Hepatocyte (in vitro differentiated cells): ENCODE measurements around the gene ORM2. TPM values are rescaled to one million over a fixed set of nuclear protein-coding genes. Genes with fewer than 3 reads are reported as not detected.

Source experiments
- DNase-seq: peaks from one replicate; pipeline ENCODE4 v3.0.0-alpha.2; 2016; ENCODE audit warnings: low spot score
- H2AFZ ChIP-seq: fragments of 200-600 bp; sonication (generic); 2 replicates; pipeline ENCODE4 v1.6.0; 2016; ENCODE audit warnings: antibody characterized with exemption, mild to moderate bottlenecking
- H3K27ac ChIP-seq: fragments of 200-600 bp; sonication (generic); 2 replicates; pipeline ENCODE4 v1.5.1; 2016; ENCODE audit warnings: mild to moderate bottlenecking
- H3K27me3 ChIP-seq: fragments of 200-600 bp; sonication (generic); 2 replicates; pipeline ENCODE4 v1.6.1; 2016
- H3K36me3 ChIP-seq: fragments of 200-600 bp; sonication (generic); replicated peaks from 2 replicates; pipeline ENCODE4 v1.5.1; 2016; ENCODE audit warnings: low read depth; ENCODE audit not compliant: insufficient read depth
- H3K4me1 ChIP-seq: fragments of 200-600 bp; sonication (generic); 2 replicates; pipeline ENCODE4 v1.5.1; 2016; ENCODE audit warnings: mild to moderate bottlenecking, moderate library complexity; ENCODE audit not compliant: insufficient read depth
- H3K4me2 ChIP-seq: fragments of 200-600 bp; sonication (generic); 2 replicates; pipeline ENCODE4 v1.6.0; 2016
- H3K4me3 ChIP-seq: fragments of 200-600 bp; sonication (generic); 2 replicates; pipeline ENCODE4 v1.5.1; 2016; ENCODE audit warnings: mild to moderate bottlenecking
- H3K79me2 ChIP-seq: fragments of 200-600 bp; sonication (generic); 2 replicates; pipeline ENCODE4 v1.6.0; 2017; ENCODE audit warnings: mild to moderate bottlenecking
- H3K9me2 ChIP-seq: fragments of 200-600 bp; sonication (generic); replicated peaks from 2 replicates; pipeline ENCODE4 v1.6.0; 2017; ENCODE audit warnings: mild to moderate bottlenecking; ENCODE audit not compliant: insufficient read depth
- H3K9me3 ChIP-seq: fragments of 200-600 bp; sonication (generic); 2 replicates; pipeline ENCODE4 v1.5.1; 2016; ENCODE audit warnings: low read depth, mild to moderate bottlenecking
- H4K20me1 ChIP-seq: fragments of 200-600 bp; sonication (generic); 2 replicates; pipeline ENCODE4 v1.6.0; 2016; ENCODE audit warnings: mild to moderate bottlenecking; ENCODE audit not compliant: insufficient read depth, poor library complexity, severe bottlenecking
- EZH2 ChIP-seq: fragments of 200-600 bp; sonication (generic); IDR thresholded peaks from 2 replicates; pipeline ENCODE4 v1.6.1; 2016; ENCODE audit warnings: antibody characterized with exemption, mild to moderate bottlenecking, borderline replicate concordance
- EZH2phosphoT487 ChIP-seq: fragments of 200-600 bp; sonication (generic); IDR thresholded peaks from one replicate; pipeline ENCODE4 v1.6.1; 2018; ENCODE audit warnings: antibody characterized with exemption, mild to moderate bottlenecking, low read depth, moderate library complexity; ENCODE audit not compliant: unreplicated experiment, severe bottlenecking
- WGBS: methylation state at CpG from one replicate; pipeline ENCODE4 v1.1.6; 2016; ENCODE audit warnings: low lambda C conversion rate; ENCODE audit errors: missing lambda C conversion rate; 5-methylcytosine and 5-hydroxymethylcytosine counted together
- polyA plus RNA-seq: library from polyadenylated mRNA; unstranded; fragments of >200 nt; fragmentation: Nextera tagmentation; extraction: Ambion mirVana; gene quantifications from 2 replicates; pipeline ENCODE4 v1.2.1, GENCODE V29; 2016
- total RNA-seq: library from RNA; depleted of rRNA; stranded (reverse); fragments of >200 nt; gene quantifications from 2 replicates; pipeline ENCODE4 v1.2.3, GENCODE V29; 2014
- TF ChIP-seq, protein P1 (sequence below): fragments of 200-600 bp; sonication (generic); IDR thresholded peaks from 2 replicates; pipeline ENCODE4 v1.5.1; 2016; ENCODE audit warnings: antibody characterized with exemption, mild to moderate bottlenecking; ENCODE audit not compliant: poor library complexity

ORM2 gene
- total and polyA plus RNA-seq, 2 experiments from 2014 or later, result 52.0 to 136 TPM

DNA sequence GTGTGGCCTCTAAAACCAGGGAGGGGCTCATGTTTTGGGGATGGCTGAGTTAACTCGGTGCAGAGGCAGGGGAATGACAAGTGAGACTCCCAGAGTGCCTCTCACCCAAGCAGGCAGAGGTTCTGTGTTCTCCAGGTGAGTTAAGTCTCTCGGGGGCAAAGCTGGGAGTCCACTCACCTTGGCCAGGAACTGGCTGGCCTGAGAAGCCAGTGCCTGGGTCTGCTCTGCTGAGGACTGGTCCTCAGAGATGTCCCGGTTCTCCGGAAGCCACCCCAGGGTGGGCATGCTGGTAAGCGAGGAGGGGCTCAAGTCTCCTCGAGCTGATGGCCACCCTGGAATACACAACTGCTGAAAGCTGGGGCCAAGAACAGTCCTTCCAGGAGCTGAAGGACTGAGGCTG lies 37.7 kb downstream of the ORM2 start:
- H3K4me1 ChIP-seq, result peaks cover 37% of the 10 kb centered on the region
- H4K20me1 ChIP-seq, result no peaks in the 10 kb centered on the region
- WGBS, result 94% methylated on average over 6 of the region's 6 CpGs
- no peaks in the 10 kb centered on the region for H3K79me2 ChIP-seq
- no peak overlapping the region for H2AFZ ChIP-seq
- H3K27me3 ChIP-seq, result no peaks in the 10 kb centered on the region
- peaks cover 3% of the 10 kb centered on the region for H3K36me3 ChIP-seq
- no peak for DNase-seq
- no peak for TF ChIP-seq EZH2
- TF ChIP-seq EZH2phosphoT487, result no peak
- TF ChIP-seq, protein P1, sequence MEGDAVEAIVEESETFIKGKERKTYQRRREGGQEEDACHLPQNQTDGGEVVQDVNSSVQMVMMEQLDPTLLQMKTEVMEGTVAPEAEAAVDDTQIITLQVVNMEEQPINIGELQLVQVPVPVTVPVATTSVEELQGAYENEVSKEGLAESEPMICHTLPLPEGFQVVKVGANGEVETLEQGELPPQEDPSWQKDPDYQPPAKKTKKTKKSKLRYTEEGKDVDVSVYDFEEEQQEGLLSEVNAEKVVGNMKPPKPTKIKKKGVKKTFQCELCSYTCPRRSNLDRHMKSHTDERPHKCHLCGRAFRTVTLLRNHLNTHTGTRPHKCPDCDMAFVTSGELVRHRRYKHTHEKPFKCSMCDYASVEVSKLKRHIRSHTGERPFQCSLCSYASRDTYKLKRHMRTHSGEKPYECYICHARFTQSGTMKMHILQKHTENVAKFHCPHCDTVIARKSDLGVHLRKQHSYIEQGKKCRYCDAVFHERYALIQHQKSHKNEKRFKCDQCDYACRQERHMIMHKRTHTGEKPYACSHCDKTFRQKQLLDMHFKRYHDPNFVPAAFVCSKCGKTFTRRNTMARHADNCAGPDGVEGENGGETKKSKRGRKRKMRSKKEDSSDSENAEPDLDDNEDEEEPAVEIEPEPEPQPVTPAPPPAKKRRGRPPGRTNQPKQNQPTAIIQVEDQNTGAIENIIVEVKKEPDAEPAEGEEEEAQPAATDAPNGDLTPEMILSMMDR, result no peak
- H3K4me2 ChIP-seq, result no peak overlapping the region
- H3K4me3 ChIP-seq, result no peak overlapping the region
- H3K9me2 ChIP-seq, result no peaks in the 10 kb centered on the region
- H3K27ac ChIP-seq, result peak overlapping the region; percentile 83
- no peaks in the 10 kb centered on the region for H3K9me3 ChIP-seq

GRCh38 chr9:114367772-114368569 lies 38.3 kb downstream of the ORM2 start:
- Histone ChIP-seq H2AFZ (no peak overlapping the region), H4K20me1 (no peaks in the 10 kb centered on the region), H3K79me2 (no peaks in the 10 kb centered on the region), H3K9me3 (no peaks in the 10 kb centered on the region), H3K27ac (peak overlapping the region; percentile 83), H3K27me3 (no peaks in the 10 kb centered on the region), H3K9me2 (no peaks in the 10 kb centered on the region), H3K4me3 (no peak overlapping the region), H3K36me3 (no peaks in the 10 kb centered on the region), H3K4me2 (no peak overlapping the region), H3K4me1 (peaks cover 37% of the 10 kb centered on the region)
- TF ChIP-seq EZH2phosphoT487 (no peak), EZH2 (no peak)
- TF ChIP-seq, protein P1, result no peak
- WGBS, result 90% methylated on average over 14 of the region's 14 CpGs
- no peak for DNase-seq

DNA sequence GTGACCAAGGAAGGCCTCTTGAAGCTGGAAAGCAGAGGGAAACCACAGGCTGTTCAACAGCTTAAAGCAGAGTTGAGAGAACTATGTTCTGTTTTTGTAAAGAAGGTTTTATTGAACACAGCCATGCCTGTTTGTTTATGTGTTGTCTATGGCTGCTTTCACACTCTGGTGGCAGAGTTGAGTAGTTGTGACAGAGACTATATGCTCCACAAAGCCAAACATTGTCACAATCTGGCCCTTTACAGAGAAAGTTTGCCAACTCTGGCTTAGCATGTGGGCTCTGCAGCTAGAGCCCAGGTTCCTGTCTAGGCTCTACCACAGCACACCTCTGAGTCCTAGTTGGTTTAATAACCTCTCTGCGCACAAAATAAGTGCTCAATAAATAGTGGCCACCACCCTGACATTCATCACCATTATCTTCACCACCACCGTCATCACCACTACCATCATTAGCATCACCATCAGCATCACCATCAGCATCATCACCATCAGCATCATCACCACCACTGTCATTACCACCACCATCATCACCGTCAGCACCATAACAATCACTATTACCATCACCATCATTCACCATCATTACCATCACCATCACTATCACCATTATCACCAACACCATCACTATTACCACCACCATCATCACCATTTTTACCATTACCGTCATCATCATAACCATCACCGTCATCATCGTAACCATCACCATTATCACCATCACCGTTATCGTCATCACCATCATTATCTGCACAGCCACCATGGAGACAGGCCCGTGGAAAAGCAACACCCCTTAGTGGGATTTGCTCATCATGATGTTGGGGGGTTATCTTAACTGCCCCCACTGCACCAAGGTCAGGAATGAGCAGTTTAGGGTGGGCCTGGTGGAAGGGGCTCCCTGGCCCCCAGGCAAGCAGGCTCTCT lies 39.8 kb downstream of the ORM2 start:
- Histone ChIP-seq H3K9me2 (no peaks in the 10 kb centered on the region), H2AFZ (no peak overlapping the region), H3K4me1 (peaks cover 28% of the 10 kb centered on the region), H3K9me3 (no peaks in the 10 kb centered on the region), H3K27me3 (no peaks in the 10 kb centered on the region), H4K20me1 (no peaks in the 10 kb centered on the region), H3K36me3 (no peaks in the 10 kb centered on the region), H3K4me2 (no peak overlapping the region), H3K27ac (no peak overlapping the region), H3K79me2 (no peaks in the 10 kb centered on the region), H3K4me3 (no peak overlapping the region)
- TF ChIP-seq, protein P1, result no peak
- TF ChIP-seq EZH2phosphoT487, result no peak
- no peak for TF ChIP-seq EZH2
- no peak for DNase-seq
- WGBS, result 92% methylated on average over 8 of the region's 9 CpGs
